GM19397 (cell line): ENCODE measurements around the gene LGALS8.
"Not testable (repeated sequence)": the region's sequence is repeated elsewhere in the genome, so short reads cannot be mapped to it uniquely, and the experiment has no call there.

Experiments
- ATAC-seq: cut with Tn5 transposase; IDR thresholded peaks from one replicate; pipeline ENCODE4 v1.9.1; 2021; ENCODE audit warnings: mild to moderate bottlenecking, moderate library complexity; ENCODE audit not compliant: unreplicated experiment

The LGALS8 gene

DNA sequence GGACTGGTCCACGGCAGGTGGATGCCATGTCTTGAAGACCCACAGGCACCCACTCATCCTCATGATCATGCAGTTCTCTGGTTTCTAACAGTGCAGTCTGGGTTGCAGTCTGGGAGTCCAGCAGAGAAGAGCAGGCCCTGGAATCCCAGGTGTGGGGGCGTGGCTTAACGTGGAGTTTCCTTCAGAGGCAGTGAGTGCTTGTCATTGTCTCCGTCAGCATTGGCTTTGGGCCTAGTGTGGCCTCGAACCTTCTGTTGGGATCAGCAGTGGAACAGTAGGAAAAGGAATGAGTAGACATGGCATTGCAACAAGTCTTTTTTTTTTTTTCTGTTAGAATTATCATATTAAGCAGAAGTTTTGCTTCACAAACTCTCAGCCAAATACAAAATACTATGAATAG is 12.8 kb downstream of the LGALS8 start:
- no peak for ATAC-seq

DNA sequence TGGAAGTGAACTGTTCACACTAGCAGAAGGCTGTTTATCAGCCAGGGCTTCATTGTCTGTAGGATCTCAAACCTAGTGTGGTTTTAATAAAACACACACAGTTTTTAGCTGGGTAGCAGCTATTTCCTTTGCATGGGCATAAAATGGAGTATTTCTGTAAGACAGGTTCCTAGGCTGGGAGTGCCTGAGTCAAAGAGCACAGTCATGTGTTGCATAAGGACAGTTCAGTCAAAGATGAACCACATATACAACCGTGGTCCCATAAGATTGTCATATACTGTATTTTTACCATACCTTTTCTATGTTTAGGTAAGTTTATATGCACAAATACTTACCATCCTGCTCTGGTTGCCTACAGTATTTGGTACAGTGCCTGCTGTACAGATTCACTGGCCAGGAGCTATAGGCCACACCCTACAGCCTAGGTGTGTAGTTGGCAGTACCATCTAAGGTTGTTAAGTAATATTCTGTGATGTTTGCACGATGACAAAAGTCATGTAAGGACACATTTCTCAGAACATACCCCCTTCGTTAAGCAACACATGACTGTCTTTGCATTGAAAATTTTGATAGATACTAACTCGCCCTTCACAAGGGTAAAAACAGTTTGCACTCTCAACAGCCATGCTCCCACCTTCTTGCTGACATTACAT is 17.2 kb downstream of the LGALS8 start:
- no peak for ATAC-seq

DNA sequence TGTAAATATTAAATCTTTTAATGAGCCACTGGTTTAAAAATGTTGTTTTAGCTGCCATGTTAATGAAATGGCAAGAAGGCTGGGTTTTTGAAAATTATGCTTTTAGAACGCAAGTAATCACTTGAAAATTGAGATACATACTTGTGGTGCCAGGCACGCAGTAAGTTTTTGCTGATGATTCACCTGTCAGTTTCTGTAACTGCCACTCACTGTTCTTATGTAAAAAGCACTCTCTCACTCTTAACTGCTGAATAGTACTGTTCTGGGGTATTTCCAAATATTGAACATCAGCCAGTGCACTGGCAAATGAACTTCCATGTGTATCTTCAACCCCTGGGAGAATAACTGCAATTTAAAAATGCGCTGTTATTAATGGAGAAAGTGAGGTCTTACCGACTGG is 17.9 kb downstream of the LGALS8 start:
- no peak for ATAC-seq

DNA sequence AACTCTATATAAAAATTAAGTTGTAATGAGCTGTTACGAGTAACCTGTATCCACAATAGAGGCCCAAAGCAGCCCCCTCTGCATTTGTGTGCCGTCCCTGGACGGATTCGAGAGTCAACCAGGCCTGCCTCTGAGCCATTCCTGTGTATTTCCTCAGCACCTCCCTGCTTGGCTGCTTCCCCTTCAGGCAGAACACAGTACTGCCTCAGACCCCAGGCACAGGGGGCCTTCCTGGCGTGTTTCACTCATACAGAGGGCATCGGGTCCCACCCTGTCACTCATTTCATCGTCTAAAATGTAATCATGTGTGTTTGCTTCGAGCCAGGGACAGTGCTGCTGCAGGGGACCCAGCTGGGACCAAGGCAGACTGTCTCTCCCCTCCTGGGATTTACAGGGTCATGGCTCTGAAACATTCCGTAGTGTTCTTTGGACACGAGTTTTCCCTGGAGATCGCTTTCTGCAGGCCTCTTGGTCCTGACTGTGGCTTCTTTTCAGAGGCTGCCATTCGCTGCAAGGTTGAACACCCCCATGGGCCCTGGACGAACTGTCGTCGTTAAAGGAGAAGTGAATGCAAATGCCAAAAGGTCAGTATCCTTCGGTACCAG is 19.4 kb downstream of the LGALS8 start:
- no peak for ATAC-seq

DNA sequence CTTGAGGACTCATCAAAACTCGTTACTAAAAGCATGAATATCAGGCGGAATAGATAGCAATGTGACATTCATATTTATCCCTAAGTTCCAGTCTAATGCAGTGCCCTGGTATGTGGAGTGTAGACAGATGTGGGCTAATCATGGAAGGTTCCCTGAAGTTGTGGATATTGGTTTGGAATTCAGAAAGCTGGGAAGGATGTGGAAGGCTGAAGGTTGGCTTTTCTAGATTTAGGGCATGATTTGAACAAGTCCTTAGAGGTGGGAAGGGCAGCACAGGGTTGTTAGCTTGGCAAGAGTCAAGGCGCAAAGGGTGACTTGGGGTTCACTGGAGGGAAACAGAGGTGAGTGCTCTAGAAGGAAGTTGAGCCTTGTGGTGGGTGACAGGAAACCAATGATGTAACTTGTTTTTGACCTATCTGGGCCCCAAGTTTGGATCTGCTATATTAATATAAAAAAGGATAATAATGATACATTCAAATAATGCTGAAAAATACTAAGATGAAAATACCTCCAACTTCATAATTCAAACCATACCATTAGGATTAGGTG is 21.9 kb downstream of the LGALS8 start:
- ATAC-seq = no peak

DNA sequence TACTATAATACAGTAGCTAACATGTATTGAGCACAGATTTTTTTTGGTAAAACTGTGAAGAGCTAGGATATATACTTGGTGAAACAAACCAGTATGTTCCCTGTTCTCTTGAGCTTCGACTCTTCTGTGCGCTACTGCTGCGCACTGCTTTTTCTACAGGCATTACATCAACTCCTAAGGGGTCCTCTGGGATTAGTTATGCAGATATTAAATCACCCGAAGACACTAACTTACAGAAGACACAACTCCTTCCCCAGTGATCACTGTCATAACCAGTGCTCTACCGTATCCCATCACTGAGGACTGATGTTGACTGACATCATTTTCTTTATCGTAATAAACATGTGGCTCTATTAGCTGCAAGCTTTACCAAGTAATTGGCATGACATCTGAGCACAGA is 24.7 kb downstream of the LGALS8 start:
- no peak for ATAC-seq

DNA sequence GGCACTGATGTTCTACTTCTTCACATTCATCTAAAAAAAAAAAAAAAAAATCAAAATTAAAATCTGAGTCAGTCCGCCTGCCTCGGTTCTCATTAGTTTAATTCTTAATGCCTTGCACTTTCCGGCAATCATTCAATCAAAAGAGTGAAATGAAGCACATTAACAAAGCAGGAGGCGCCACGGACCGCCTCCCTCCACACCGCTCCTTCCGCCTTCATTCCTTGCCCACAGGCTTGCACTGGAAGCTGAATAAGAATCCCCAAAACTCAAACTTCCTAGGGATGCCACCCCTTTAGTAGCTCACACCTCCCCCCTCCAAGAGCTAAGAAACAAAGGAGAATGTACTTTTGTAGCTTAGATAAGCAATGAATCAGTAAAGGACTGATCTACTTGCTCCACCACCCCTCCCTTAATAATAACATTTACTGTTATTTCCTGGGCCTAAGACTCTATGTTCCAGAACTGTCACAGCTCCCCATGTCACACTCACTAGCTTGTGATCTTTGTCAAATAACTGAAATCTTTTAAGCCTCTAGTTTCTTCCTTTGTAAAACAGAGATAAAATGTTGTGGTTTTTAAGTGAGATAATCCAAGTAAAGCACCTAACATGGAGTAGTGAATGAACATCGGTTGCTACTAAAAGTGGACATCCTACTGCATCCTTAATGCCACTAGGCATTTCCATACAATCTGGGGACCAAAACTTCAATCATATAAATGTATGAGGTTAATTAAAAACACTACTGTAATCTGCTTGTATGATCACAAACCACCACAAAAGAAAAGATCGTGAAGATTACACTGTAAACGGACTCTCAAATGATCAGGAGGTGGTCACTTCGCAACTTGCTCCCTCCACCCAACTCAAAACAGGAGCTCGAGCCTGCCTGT is 27.4 kb downstream of the LGALS8 start:
- ATAC-seq = no peak

DNA sequence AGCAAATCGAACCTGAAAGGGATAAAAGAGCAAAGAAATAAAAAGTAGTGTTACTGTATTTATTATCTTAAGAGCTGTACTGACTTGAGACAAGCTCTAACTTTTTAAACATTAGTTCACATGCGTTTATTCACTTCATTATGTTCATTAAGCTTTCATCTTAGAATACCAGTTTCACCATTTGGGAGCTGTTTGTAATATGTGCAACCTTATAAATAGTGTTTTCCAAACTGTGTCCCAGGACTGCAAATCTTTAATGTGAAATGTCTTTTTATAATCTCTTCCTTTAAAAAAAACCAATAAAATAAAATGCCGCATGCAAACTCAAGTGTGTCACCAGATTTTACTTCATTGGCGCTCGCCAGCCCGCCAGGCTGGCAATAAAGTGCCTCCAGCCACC is 28.3 kb downstream of the LGALS8 start:
- no peak for ATAC-seq

DNA sequence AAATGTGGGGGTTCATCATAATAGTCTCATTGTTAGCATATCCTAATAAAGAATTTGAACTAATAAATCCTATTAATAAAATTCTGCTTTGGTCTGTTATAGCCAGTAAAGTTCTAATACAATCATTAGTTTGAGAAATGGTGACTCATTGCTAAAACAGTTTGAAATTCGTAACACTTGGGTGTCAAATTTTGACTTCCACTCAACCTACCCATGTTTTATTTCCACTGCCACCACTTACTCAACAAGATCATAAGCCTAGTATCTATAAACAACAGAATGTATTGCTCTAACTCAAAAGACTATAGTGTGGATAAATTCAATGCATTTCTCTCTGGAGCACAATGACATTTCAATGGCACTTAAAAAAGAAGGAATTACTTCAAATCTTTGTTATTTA is 29.1 kb downstream of the LGALS8 start:
- ATAC-seq = no peak

DNA sequence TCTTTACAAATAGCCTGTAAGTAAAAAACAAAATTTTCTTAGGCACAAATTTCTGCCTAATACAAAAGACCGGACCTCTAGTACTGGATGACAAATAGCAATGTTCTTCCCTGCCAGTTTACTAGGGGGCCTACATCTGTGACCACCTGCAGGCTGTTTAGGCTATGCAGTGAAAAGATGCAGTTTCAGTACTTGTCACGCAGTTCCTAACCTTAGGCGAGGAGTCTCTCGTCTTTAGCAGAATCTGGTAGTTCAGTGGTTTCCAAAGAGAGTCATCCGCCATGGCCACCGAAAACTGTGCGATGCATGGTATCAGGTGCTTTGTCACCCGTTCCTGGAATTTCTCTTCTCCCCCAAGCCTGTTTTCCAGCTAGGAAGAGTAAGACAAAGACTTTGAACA is 29.6 kb downstream of the LGALS8 start:
- ATAC-seq = no peak

DNA sequence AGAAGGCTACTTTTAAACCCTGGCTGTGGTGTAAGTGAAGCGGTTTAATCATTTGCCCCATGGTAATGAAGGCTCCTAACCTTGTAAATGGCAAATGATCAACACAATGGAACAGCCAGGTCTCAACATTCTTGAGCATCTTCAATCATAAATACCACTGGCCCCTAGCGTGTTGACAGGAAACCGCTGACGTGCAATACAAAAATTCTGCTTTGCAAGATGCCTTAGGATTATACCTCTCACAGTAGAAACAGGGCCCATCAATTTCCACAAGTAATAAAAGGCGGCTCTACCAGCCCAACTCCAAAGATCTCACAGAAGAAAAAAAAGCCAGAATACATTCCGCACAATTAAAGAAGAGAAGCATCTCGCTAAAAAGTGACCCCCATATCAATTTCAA is 32.8 kb downstream of the LGALS8 start:
- no peak for ATAC-seq

DNA sequence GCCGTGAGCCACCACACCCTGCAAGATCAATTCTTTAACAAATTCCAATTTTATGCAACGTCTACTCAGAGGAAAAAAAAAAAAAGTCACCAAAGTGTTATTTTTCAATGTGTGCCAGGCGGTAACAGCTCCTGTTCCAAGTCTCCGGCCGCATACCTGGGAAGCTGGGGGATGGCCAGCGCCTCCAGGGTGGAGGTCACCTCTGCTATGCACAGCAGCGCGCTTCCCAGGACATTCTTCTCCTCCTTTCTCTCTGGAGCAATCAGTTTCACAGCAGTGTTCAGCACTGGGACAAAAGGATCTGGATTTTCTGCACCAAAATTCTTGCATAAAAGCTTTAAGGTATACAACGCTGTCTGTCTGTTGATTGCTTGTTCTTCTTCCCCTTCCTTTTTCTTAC is 34.3 kb downstream of the LGALS8 start:
- ATAC-seq = no peak

DNA sequence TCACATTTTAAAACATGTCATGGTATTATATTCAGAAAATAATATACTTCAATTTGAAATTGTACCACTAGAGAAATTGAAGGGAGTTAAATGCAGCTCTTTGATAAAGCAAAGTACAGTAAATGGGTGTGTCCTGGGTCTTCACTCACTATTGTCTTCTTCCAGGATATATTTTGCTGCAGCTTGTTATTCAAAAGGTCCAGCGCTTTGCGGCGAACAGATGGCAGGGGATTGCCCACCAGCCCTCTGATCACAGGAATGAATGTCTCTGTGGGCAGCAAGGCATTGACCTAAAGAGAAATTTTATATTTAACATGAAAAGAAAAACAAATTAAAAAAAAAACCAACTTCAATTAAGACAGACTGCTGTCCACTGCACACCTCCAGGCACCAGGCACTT is 35.1 kb downstream of the LGALS8 start:
- no peak for ATAC-seq

DNA sequence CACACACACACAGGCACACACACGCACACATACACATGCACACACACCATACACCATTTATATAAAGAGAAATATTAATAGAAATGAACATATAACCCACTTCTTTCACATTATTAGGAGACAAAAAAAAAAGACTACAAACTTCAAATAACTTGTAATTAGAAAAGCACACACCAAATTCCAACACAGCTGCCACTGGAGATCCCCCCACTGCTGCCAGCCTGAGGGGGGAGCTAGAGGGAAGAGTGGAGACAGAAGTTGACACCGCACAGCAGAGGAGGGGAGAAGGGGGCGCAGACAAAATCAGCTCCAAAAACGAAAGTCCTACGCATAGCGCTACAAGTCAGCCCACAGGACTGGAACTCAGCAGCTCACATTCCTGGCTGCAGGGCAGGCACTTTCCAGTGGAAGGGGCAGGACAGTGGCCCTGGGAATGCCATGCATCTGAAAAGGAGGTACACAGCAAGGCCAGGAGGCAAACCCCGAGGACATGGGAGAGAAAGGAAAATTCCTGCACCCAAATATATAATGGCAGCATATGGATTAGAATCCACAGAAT is 36.5 kb downstream of the LGALS8 start:
- no peak for ATAC-seq

DNA sequence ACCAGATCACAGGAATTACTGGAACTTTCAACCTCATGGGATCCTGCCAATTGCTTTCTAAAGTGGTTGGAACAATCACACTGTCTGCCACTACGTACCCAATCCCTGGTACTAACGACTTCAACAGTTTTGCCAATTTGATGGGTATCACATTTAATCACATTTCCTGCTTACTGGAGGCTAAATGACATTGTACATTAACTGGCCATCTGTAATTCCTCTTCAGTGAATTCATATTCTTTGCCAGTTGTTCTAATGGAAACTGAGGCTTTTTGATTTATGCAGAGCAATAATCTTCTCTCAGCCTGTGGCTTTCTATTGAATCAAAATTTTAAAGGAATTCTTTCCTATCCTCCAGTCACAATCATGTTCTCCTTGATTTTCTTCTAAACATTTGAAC is 38.2 kb downstream of the LGALS8 start:
- no peak for ATAC-seq

DNA sequence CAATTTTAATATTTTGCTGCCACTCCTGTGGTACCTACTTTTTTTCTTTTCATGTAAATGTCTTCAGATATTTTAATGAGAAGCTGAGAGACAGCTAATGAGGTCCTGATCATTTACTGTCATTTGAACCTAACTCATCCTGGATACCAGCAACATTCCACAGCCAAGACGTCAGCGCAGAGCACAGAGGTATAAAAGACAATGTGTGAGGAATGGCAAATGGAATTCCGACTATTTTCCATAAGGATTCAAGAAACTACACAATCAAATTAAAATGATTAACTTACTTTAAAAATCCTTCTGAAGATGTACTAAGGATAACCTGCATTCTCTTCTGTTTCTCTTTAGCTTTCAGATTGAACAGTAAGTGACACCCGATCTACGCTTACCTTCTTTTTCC is 41.7 kb downstream of the LGALS8 start:
- no peak for ATAC-seq

DNA sequence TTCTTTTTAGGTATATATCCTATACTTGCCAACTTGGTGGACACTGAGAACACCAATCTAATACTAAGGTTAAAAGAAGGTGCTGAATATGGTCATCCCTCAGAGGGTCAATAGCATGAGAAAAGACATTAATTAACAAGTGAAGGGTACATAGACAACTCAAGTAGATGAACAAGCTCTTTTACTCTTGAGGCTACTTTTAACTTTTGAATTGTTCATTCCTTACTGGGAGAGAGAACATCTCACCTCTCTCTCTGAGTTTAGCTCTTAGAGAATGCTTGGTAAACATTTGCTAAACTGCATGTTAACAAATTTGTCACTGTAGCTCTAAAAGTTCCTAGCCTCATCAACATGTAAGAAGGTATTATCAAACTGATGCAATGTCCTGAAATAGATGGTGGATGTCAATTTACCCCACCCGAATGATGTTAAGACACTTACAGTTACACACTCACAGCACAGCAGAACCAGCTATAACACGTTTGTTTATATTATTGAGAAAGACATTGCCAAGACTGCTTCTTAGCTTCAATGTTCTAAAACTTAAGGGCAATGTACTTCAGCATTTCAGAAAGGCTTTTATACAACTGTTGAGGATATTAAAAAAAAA is 44.6 kb downstream of the LGALS8 start:
- ATAC-seq = no peak

DNA sequence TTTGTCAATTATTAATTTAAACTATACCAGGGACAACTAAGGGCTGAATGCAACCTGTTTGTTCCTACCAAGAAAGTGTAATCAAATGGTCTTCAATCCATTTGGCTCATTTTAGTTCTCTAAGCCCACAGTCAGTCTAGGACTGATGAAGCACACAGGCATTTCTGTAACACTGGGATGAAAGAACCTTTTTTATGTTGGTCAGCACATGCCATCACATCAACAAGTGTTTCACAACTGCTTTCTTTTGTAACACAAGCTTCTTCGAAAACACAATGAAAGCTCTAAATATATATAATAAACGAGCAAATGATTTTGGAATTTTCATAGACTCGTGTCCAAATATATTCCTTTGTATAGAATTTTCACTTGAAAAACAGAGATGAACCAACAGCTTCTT is 51.7 kb downstream of the LGALS8 start:
- ATAC-seq = no peak

DNA sequence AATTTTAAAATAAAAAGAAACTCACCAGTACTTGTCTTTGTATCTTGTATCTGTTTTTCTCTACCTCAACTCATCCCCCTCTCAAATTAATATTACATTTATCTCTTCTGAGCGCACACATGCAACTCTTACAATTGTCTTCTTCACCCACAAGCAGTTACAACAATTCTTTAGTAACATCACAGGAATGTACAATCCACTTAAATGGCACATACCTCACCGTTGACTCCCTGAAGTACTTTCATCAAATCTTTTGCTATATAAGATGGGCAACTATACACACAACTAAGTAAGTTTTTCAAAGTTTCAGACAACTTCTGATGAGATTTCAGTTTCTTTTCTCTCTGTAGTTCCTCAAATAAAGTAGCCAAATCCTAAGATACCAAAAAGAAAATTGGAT is 52.2 kb downstream of the LGALS8 start:
- no peak for ATAC-seq

DNA sequence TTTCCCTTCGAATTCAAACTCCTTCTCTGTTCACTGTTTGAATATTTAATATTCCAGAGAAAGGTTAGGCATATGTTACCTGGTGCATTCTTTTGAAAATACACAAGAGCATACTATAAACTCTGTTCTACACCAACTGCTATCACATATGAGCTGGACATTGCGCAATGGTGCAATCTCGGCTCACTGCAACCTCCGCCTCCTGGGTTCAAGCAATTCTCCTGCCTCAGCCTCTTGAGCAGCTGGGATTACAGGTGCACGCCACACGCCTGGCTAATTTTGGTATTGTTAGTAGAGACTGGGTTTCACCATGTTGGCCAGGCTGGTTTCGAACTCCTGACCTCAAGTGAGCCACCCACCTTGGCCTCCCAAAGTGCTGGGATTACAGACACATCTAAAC is 53.3 kb downstream of the LGALS8 start:
- ATAC-seq = not testable (repeated sequence)

DNA sequence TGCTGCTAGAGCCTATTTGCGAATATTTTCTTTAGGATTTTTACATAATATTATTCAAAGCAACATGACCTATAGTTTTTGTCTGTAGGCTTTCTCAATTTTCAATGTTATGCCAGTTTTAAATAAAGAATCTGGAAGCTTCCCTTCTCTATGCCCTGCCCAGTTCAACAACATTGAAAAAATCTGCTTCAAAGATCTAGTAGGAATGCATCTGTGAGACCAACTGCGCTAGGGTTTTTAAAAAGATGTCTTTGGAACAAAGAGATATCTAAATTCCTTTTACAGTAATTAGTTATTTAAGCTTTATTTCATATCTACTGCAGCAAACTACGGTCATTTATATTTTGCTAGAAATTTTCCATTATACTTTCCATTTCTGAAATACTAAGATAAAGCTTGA is 54.9 kb downstream of the LGALS8 start:
- no peak for ATAC-seq
